GM12873 (cell line): ENCODE data around the gene PNPLA1.

ENCODE experiments used
- TF ChIP-seq, protein P1 (sequence below): IDR thresholded peaks from 2 replicates; pipeline ENCODE4 v1.5.1; 2012; ENCODE audit warnings: low read depth, mild to moderate bottlenecking, moderate library complexity, low read length, control low read depth; ENCODE audit not compliant: insufficient read depth; ENCODE audit errors: missing control alignments

Gene PNPLA1

GRCh38 chr6:36226438-36227047 lies 43.3 kb upstream of the PNPLA1 start:
- TF ChIP-seq, protein P1, sequence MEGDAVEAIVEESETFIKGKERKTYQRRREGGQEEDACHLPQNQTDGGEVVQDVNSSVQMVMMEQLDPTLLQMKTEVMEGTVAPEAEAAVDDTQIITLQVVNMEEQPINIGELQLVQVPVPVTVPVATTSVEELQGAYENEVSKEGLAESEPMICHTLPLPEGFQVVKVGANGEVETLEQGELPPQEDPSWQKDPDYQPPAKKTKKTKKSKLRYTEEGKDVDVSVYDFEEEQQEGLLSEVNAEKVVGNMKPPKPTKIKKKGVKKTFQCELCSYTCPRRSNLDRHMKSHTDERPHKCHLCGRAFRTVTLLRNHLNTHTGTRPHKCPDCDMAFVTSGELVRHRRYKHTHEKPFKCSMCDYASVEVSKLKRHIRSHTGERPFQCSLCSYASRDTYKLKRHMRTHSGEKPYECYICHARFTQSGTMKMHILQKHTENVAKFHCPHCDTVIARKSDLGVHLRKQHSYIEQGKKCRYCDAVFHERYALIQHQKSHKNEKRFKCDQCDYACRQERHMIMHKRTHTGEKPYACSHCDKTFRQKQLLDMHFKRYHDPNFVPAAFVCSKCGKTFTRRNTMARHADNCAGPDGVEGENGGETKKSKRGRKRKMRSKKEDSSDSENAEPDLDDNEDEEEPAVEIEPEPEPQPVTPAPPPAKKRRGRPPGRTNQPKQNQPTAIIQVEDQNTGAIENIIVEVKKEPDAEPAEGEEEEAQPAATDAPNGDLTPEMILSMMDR, result no peak

DNA sequence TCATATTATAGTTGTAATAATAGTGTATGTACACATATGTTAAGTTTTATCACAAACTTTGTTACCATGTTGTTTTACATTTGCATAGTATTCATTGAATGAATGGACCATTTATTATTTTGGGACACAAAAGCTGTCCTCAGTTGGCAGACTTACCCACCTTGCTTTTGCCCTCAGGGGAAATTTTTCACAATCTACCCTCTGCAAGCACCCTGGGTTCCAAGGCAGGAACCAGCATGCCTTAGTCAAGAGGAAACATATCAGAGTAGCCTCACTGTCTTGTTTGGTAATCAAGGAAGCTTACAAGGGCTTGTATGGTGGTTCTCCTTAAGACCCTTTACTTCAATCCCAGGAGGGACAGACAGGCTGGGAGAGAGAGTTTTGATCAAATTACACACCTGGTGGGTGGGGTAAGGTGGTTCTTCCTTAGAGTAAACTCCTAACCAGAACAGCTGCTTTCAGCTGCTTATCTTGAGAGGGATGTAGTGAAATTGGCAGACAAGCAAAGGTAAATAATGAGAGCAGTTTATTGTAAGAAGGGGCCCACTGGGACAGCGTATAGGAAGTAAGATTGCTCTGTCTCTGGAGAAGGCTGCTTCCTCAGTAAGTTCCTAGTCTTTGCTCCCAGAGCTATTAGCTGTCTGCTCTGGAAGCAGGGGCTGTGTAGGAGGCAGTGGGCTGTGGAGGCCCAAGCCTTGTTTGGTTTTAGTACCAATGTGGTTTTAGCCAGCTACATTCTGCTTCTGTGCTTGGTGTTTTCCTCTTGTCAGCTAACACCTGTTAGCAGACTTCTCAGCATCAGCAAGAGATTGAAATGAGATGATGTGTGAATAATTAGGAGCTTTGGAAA lies 42.3 kb upstream of the PNPLA1 start:
- TF ChIP-seq, protein P1, result no peak

DNA sequence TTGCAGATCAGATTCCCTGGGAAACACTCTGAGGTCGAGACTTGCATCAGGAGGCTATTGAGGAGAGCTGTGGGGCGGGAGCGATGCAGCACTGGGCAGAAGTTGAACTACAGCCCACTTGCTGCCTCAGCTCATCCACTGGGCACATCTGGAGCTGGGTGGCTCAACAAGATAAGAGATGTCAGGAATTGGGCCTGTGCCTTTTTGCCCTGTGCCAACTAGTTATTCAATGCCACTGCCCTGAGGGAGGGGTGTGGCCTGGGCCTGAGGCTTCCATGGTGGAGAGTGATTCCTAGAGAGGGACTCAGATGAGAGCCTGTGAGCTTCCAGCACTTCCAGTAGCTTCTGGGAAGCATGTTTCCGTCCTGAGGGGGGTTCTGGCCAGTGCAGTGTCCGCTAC lies 40.6 kb upstream of the PNPLA1 start:
- TF ChIP-seq, protein P1, result no peak

DNA sequence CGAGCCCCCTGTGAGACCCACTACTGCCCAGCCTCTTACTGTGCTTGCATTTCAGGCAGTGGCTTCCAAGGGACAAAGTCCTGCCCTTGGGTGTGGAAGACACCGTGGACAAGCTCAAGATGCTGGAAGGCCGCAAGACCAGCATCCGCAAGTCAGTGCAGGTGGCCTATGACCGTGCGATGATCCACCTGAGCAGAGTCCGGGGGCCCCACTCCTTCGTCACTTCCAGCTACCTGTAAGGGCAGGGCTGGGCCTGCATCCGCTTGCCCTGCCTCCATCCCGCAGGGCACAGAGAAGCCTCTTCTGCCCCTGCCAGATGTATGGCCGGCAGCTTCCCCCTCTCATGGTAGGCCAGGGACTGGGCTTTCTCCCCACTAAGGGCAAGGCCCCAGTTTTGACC lies 39.5 kb upstream of the PNPLA1 start:
- TF ChIP-seq, protein P1, result no peak

DNA sequence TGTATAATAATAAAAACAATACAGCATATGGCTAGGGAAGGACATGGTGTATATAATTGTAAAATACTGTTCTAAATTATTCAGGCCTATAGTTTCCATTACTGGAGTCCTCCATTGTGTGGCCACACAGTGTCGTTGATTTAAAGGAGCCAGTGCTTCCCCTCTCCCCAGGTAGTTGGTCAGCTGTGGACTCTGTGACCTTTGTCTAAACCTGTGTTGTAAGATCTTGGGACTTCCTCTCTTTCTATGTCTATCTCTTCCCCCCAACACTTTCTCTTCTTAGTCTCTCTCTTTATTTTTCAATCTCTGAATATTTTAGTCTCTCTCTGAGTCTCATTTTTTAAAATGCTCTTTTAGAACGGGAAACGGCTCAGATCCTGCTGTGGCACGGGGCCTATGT lies 37.7 kb upstream of the PNPLA1 start:
- TF ChIP-seq, protein P1, result no peak

DNA sequence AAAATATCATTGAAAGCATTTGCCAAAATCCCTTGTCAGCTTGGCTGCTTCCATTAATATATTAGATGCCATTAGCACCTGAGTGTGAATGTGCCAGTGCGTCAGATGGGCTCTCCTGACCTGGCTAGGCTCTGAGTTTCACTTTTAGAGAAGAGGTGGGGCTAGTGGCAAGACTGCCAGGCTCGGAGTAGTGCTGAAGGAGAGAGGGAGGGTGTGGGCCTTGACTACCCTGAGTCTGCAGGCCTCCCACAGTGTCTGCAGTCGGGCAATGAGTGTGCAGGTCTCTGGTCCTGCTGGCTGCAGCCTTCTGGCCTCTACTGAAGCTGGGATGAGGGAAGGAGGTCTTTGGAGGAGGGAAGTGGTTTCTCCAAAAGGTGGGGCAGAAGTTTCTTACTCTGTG lies 34.6 kb upstream of the PNPLA1 start:
- TF ChIP-seq, protein P1, result no peak

GRCh38 chr6:36235862-36236261 lies 34.0 kb upstream of the PNPLA1 start:
- TF ChIP-seq, protein P1, result no peak
